ENCODE measurements around the gene HSH2D.

HSH2D gene

DNA sequence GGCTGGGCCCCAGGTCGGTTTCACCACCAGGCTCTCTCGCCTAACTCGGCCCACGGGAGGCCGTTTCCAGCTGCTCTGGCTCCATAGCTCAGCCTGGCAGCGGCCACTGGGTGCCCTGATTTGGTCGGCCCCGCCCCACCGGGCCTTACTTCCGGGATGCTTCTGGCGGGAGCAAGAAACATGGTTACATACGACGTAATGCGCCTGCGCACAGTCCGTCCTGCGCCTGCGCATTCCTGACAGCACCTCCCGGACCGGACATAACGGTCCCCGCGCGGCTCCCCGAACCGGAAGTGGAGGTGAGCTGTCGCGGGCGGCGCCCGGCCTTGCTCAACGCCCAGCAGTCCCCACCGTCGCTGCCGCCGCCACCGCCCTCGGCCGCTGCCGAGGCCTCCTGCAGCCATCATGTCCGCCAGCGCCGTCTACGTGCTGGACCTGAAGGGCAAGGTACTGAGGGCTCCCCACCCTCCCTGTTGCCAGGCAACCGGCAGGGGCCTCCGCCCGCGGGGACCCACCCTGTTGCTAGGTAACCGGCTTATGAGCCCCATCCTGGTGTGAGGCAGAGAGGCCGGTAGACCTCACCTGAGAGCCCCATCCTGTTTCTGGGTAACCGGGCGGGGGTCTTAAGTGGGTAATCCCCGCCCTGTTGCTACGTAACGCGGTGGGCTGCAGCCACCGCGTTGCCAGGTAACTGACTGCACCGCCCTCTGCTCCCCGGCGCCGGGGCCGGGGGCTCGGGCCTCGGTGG lies 54.3 kb downstream of the HSH2D start, which contains the start of gene AP1M1:
Gene AP1M1 (plus strand): TSS at position 290 of the 748 bp plus-strand sequence. CDS start 116 bp downstream, at position 406.
- peak; percentile 97 to 99 (median 98) for DNase-seq

- DNase-seq, result no peak
These were observed 54.8 kb downstream of the HSH2D start for GRCh38 chr19:16198370-16198651.

DNA sequence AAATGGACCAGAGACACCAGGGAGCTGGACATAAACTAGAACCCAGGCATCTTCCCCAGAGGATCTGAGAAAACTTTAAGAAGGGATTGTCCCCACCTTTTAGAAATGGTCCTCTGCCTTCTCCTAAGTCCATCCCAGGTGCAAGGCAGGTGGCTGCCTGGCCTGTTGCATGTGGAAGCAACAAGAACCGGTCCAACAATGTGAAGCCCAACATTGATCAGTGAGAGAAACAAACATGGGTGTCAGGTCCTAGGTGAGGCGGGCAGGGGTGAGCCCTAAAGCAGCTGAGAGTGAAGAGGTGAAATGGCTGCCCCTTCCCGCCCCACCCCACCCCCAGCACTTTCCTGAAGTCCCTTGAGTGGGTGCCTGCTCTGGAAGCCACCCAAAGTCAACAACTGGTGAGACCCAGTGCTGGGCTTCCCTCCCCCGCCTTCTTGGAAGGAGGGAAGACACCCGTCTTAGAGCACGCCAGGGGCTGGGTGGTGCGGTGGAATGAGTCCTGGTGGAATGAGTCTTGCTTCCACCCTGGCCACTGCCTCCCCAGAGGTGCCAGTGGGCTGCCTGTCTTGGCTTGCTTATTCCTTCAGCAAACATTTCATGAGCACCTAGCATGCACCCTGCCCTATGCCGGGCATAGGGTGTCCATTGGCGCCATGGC lies 55.9 kb downstream of the HSH2D start:
- no peak for DNase-seq

DNA sequence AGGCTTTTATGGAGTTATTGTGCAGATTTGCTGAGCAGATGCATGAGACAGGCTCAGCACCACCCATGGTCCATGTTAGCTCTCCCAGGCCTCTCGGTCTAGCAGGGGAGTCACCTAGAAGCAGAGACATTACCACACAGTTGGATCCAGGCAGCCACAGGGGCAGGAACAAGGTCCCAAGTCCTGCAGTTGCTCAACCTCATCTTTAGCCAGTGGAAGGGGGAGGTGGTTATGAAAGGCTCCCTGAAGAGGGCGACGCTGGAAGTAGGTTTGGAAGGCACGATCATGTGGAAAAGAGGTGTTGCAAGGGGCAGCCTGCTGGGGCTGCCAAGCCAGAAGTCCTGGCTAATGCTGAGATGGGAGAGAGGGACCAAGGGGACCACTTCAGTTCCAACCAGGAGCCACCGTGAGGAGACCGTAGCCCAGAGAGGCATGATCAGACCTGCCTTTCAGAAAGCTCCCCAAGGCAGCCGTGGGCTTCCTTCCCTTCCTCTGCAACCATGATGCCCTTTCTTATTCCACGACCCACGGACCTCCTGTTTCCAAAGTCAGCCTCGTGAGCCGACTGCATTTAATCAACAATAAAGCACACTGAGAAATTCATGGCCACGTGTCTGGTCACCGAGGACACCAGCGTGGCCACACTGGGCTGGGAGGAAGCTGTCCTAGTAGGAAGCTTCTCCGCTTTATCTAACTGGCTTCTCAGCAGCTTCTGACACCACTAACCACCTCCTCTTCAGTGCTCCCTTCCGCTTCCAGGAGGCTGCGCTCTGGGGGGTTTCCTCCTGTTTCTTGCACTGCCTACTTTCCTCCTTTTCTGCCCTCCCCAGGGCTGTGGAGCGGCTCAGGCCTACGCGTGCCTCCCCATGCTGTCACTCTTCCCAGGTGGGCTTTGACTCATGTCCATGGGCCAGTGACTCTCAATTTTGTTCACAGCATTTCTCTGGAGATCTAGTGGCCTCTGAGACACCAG lies 56.8 kb downstream of the HSH2D start:
- DNase-seq, result no peak

DNA sequence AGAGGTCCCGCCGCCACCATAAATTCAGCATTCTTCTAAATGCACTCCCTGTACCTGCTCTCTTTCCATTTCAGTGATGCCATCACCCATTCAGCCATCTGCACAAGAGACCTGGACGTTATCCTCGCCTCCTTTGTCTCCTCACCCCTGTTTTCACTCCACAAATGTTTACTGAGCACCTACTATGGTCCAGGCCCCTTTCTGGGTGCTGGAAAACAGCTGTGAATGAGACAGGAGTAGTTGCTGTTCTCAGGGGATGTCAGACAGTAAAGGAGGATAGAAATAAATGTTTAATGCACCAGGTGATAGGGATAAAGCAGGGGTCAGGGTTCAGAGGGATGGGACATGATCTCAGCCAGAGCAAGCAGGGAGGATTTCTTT lies 57.5 kb downstream of the HSH2D start:
- no peak for DNase-seq

DNA sequence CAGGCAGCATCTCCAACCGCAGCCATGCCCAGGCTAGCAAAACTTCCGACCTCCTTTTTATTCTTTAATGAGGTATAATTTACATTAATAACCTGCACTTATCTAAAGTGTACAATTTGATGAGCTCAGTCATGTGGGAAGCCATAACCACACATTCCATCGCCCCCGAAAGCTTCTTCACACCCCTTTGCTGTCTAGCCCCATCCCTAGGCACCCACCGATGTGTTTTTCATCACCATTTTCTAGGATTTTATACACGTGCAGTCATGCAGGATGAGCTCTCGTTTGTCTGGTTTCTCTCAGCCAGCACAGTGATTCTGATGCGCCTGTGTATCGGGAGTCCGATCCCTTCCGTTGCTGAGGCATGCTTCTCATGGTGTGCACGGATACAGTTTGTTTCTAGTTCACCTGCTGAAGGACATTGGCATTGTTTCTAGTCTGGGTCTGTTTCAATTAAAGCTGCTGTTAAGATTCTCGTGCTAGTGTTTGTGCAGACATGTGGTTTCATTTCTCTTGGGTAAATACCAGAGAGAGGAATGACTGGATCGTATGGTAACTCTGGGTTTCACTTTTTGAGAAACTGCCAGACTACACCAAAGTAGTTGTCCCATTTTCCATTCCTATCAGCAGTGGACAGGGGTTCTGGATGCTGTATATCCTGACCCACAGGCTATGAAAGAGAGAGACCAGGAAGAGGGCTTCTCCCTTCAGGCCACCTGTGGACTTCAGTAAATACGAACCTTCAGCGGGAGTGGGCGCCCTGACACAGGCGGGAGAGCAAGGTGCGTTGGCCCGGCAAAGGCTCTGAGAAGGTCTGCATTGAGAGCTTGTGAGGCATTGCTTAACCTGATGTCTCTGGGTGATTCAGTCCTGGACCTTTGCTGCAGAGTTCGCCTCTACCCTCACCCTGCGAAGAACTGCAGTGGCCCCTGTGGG lies 59.1 kb downstream of the HSH2D start:
- peak in 1 of 5 experiments; percentile 54 for DNase-seq

GRCh38 chr19:16203256-16204004 lies 59.9 kb downstream of the HSH2D start:
- DNase-seq, result no peak

DNA sequence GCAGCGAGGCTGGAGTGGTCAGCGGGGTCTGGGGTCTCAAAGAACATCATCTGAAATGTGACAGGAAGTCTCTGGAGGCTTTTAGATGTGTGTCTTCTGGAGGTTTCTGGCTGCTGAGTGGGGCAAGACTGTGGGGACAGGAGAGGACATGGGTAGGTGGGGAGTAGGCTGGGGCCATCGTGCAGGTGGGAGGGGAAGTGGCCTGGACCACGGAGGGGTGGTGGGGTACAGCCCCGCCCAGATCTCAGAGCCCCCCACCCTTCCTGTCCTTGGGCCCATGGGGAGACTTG lies 60.5 kb downstream of the HSH2D start:
- DNase-seq, result no peak

DNA sequence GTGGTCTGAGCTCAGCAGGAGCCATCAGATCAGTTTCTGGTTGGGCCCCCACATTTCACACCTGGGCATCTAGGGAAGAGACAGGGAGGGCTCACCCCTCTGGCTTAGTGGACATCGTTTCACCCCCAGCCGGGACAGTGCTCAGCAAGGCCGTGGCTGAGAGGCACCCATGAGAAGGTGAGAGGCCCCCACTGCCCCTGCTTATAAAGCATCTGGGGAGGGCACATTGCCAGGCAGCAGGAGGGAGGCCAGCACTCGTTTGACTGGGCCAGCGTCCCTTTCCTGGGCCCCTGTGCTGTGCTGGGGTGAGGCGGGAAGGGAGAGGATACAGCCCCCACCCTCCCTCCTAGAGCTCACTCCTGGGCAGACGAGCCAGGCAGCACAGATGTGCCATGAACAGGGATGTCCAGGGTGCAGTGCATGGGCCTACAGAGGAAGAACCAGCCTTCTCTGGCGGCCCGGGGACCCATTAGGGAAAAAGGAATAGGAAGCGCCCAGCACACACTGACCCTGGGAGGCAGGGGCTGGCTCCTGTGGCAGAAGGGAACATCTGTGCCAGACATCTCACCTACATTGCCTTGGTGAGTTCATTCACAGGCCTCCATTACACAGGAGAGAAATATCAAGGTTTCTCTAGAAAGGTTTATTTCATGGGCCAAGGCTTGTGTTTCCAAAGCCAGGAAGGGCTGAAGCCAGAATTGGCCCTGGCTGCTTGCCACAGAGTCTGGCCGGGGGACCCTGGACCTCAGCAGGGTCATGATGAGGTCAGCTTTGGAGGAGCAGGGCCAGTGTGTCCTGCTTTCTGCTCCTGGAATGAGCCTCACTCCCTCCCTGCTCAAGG lies 61.9 kb downstream of the HSH2D start:
- DNase-seq, result no peak

DNA sequence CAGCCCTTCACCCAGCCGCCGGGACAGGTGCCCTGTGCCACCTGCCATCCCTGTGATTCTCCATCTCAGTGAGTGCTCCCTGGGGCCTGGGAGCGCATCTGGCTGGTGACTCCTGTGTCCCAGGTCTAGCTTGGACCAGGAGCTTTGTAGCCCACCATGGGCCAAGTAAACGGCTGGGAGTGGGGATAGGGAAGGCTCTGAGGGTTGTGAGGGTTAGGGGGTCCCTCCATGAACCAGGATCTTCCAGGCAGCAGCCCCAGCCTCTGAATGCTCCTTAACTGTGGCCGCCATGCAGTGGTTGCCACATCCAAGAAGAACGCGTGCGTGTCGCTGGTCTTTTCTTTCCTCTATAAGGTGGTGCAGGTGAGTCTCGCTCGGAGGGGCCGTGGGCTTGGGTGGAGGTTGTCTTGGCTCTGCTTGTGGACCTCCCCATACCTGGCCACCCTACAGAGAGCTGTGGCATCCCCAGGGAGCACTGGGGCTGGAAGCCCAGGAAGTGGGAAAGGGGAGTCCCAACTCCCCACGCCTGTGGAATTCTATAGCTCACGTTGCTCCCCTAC lies 62.6 kb downstream of the HSH2D start:
- DNase-seq, result no peak

- DNase-seq, result no peak
These were observed 63.2 kb downstream of the HSH2D start for GRCh38 chr19:16206637-16207036.

GRCh38 chr19:16207063-16207462 lies 63.6 kb downstream of the HSH2D start:
- DNase-seq, result no peak

GRCh38 chr19:16207490-16208025 lies 64.1 kb downstream of the HSH2D start:
- DNase-seq, result no peak

Measured in T-helper 2 cell (primary cell).